Neutrophil (primary cell): ENCODE results near the gene ELF1.

Experiments
- H3K27ac ChIP-seq: fragments of 200-600 bp; sonication (generic); 2 replicates; pipeline ENCODE4 v1.5.1; 2016; ENCODE audit warnings: mild to moderate bottlenecking, moderate library complexity
- H3K27me3 ChIP-seq: fragments of 200-600 bp; sonication (generic); 2 replicates; pipeline ENCODE4 v1.6.0; 2016; ENCODE audit warnings: mild to moderate bottlenecking
- H3K36me3 ChIP-seq: fragments of 200-600 bp; sonication (generic); 2 replicates; pipeline ENCODE4 v1.5.1; 2017
- H3K4me1 ChIP-seq, 2 experiments: fragments of 200-600 bp in 1 of 2; sonication (generic) in 1 of 2; 1 replicate in 1 of 2; 2 replicates in 1 of 2; pipeline versions ENCODE4 v1.5.1 to v1.6.1; 2013 to 2016; ENCODE audit warnings: low read depth in 1 of 2, low read length in 1 of 2, mild to moderate bottlenecking in 1 of 2, moderate library complexity in 1 of 2; ENCODE audit not compliant: control insufficient read depth in 1 of 2, insufficient read depth in 1 of 2
- H3K4me3 ChIP-seq, 2 experiments: fragments of 200-600 bp in 1 of 2; sonication (generic) in 1 of 2; 1 replicate in 1 of 2; 2 replicates in 1 of 2; pipeline ENCODE4 v1.5.1; 2013 to 2016; ENCODE audit warnings: low read depth in 1 of 2, low read length in 1 of 2, mild to moderate bottlenecking in 1 of 2, moderate library complexity in 1 of 2
- H3K9me3 ChIP-seq: fragments of 200-600 bp; sonication (generic); 2 replicates; pipeline ENCODE4 v1.5.1; 2016
- CTCF ChIP-seq: fragments of 200-600 bp; sonication (generic); IDR thresholded peaks from 2 replicates; pipeline ENCODE4 v1.5.1; 2016; ENCODE audit warnings: antibody characterized with exemption

ELF1 gene

GRCh38 chr13:40995997-40996396, 23.1 kb downstream of the ELF1 start:
- no peaks in the 10 kb centered on the region for H3K27me3 ChIP-seq
- peaks cover 34 to 75% of the 10 kb centered on the region in 2 experiments for H3K4me1 ChIP-seq
- H3K27ac ChIP-seq: peak overlapping the region; percentile 75
- H3K9me3 ChIP-seq: no peaks in the 10 kb centered on the region
- H3K4me3 ChIP-seq: no peak overlapping the region
- TF ChIP-seq CTCF: no peak
- H3K36me3 ChIP-seq: no peaks in the 10 kb centered on the region

DNA sequence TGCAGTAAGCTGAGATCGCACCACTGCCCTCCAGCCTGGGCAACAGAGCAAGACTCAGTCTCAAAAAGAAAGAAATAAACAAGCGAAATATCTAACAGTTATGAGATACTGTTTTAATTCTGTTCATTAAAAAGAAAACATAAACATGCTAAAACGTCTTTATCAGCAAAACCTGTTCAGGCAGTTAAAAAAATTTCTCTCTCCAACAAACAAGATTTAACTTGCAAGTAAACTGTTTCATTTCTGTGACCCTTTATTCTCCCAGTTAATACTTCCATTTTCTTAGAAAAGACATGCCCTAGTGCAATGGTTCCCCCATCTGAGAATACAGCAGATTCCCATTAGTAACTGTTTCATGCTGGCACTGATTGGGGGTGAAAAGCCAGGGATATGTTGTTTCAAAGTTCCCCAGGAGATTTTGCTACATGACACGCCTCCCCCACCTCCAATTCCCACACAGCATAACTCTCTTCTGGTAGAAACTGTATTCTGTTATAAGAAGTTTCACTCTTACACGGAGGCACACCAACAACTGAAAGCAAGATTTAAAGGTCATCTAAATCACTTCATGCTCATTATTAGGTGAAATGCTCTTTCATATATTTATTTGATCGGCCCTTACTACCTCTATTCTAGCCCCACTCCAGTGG, 24.4 kb downstream of the ELF1 start:
- no peak overlapping the region for H3K4me3 ChIP-seq
- no peaks in the 10 kb centered on the region for H3K9me3 ChIP-seq
- H3K27me3 ChIP-seq: no peaks in the 10 kb centered on the region
- no peaks in the 10 kb centered on the region for H3K36me3 ChIP-seq
- peak overlapping the region; percentile 68 for H3K27ac ChIP-seq
- H3K4me1 ChIP-seq: peaks cover 37 to 83% of the 10 kb centered on the region in 2 experiments
- TF ChIP-seq CTCF: no peak

DNA sequence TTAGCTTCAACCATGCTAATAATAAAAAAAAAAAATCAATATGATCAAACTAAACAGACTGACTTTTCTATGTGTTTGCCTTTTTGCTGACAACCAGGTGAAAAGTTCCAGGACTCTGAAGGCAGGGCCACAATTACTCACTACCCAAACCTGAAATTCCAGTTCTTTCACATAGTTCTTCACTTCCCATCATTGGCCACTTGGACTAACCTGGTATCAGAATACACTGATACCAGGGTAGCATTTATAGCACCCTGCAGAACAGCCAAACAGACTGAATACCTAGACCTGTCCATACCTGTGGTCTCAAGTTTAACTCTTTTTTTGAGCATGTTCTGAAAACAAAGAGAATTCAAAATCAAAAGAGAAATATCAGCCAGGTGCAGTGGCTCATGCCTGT, 25.1 kb downstream of the ELF1 start:
- Histone ChIP-seq H3K27ac (peak overlapping the region; percentile 68), H3K4me3 (no peak overlapping the region), H3K27me3 (no peaks in the 10 kb centered on the region), H3K36me3 (no peaks in the 10 kb centered on the region), H3K9me3 (no peaks in the 10 kb centered on the region), H3K4me1 (peaks cover 37 to 78% of the 10 kb centered on the region in 2 experiments)
- TF ChIP-seq CTCF: no peak

DNA sequence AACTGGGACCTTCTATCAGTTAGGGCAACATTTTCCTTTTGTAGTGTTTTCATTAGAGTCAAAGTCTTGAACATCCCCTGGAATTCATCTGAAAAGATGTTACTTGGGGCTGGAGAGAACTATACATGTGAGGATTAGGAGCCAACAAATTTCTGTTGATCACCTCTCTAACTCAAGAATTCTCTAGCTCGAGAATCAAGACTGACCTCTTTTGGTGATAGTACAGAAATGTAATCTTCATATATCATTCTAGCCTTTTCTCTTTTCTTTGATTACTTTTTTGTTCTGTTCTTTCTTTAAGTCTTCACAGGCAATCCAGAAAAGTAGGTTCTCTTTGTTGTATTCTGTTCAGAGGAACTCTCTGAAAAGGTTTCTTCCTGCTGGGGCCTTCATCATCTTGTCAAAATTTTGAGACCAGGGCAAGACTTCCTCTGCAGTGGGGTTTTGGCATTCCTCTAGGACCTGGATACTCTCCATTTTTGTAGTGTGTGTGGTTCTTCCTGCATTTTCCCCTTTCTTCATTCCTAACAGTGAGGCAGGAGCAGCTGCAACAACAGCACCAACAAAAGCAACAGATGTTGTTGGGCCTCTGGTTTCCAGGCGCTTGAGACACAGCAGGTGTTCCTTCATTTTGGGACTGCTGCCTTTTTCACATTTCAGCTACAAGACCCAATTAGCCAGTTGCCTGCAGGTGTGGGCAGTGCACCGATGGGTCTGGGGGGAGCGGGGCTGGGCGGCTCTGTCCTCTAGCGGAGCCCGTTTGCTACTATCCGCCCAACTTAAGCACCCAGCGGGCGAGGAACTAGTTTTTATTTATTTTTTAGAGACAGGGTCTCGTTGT, 26.2 kb downstream of the ELF1 start:
- H3K4me1 ChIP-seq: peaks cover 37 to 69% of the 10 kb centered on the region in 2 experiments
- no peak for TF ChIP-seq CTCF

DNA sequence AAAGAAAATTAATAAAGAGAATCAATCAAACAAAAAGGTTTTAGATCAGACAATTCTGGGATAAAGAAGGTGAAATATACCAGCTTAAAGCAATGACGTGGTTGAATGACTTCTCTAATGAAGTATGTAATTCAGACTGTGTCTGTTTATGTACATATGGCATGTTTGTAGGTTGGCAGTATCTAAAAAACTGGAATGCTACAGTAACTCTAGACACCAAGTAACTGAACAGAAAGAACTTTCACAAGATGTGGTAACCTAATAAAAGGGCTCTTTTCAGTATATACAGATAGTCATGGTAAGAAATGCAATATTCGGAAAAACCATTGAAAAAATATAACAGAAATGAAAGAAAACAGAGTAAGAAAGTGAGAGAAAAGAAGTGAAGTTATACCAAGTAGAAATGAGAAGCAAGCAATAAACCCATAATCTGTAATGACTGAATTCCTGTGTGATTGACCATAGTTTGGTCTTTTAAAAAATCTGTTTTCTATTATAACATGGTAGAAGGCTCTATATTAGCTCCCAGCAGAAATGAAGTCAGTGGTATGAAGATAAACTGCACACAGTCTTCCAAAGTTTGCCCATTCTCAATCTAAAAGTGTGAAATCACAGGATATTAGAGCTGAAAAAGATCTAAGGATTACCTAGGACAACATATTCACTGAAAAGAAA, 31.4 kb downstream of the ELF1 start:
- Histone ChIP-seq H3K9me3 (no peaks in the 10 kb centered on the region), H3K27ac (peak overlapping the region; percentile 34), H3K4me3 (no peak overlapping the region), H3K36me3 (no peaks in the 10 kb centered on the region), H3K4me1 (peaks cover 43 to 60% of the 10 kb centered on the region in 2 experiments), H3K27me3 (no peaks in the 10 kb centered on the region)
- TF ChIP-seq CTCF: no peak

More for the DNA sequence above, 26.2 kb downstream of the ELF1 start:
- peak overlapping the region; percentile 68 for H3K27ac ChIP-seq
- no peaks in the 10 kb centered on the region for H3K27me3 ChIP-seq
- no peak overlapping the region for H3K4me3 ChIP-seq
- H3K36me3 ChIP-seq: no peaks in the 10 kb centered on the region
- no peaks in the 10 kb centered on the region for H3K9me3 ChIP-seq
